K562 (cell line): ENCODE measurements around the gene ADAP2. TPM values are rescaled to one million over a fixed set of nuclear protein-coding genes. Genes with fewer than 3 reads are reported as not detected.

Experiments
- ATAC-seq: fragments of 200-7000 bp; cut with Tn5 transposase; 3 replicates; pipeline ENCODE4 v1.9.1; 2020; ENCODE audit warnings: moderate library complexity
- BruUV-seq: library from RNA; stranded (reverse); fragments of 400-500 nt; replicated peaks from 2 replicates; lab custom pipeline; 2021; lab: Mats Ljungman, UMichigan
- CTCF ChIA-PET: fragments of 300-600 bp; formaldehyde crosslinking; extraction: SDS; loops from one replicate; lab custom pipeline; 2021; ENCODE audit warnings: low intra/inter-chr PET ratio; lab: Yijun Ruan, JAX
- POLR2A ChIA-PET: fragments of 300-600, 350-650 bp; sonication (Branson Sonifier 250); formaldehyde crosslinking; extraction: SDS; loops from one replicate; lab custom pipeline; 2021; ENCODE audit warnings: antibody characterized with exemption, inconsistent platforms; lab: Yijun Ruan, JAX
- DNase-seq, 4 experiments: peaks; one replicate each; pipeline versions ENCODE4 v3.0.0 to v3.0.0-alpha.2; 2011 to 2018; ENCODE audit warnings: low spot score in 3 of 4, mixed read lengths in 3 of 4; ENCODE audit errors: extremely low read depth in 1 of 4
- FAIRE-seq: peaks from 2 replicates; lab custom pipeline; 2011; peaks lifted over from hg19 to GRCh38; lab: Jason Lieb, UNC
- H2AFZ ChIP-seq: 2 replicates; pipeline ENCODE4 v1.6.0; 2011; ENCODE audit warnings: low read depth, low read length, control low read depth, inconsistent platforms
- H3K27ac ChIP-seq: fragments of 200-600 bp; 3 replicates; pipeline ENCODE4 v1.8.0; 2011; ENCODE audit warnings: low read depth, mild to moderate bottlenecking, control low read depth, inconsistent platforms, low read length, moderate library complexity, mixed read lengths; ENCODE audit errors: extremely low read depth
- H3K27me3 ChIP-seq, 2 experiments: fragments of 300-600 bp in 1 of 2; 2 replicates in 1 of 2; 3 replicates in 1 of 2; pipeline versions ENCODE4 v1.6.0 to v1.8.0; 2011; ENCODE audit warnings: inconsistent platforms in 2 of 2, low read length in 2 of 2, mild to moderate bottlenecking in 1 of 2, mixed read lengths in 1 of 2, moderate library complexity in 1 of 2; ENCODE audit not compliant: control insufficient read depth in 2 of 2, insufficient read depth in 2 of 2
- H3K36me3 ChIP-seq: fragments of 300-600 bp; 3 replicates; pipeline ENCODE4 v1.8.0; 2011; ENCODE audit warnings: mild to moderate bottlenecking, low read length, inconsistent platforms; ENCODE audit not compliant: control insufficient read depth, insufficient read depth
- H3K4me1 ChIP-seq, 2 experiments: fragments of 200-600 bp in 1 of 2; replicated peaks in 1 of 2; 2 replicates in 1 of 2; 3 replicates in 1 of 2; pipeline versions ENCODE4 v1.5.1 to v1.8.0; 2011; ENCODE audit warnings: inconsistent platforms in 2 of 2, low read length in 2 of 2, mild to moderate bottlenecking in 1 of 2, mixed read lengths in 1 of 2, moderate library complexity in 1 of 2; ENCODE audit not compliant: control insufficient read depth in 2 of 2, insufficient read depth in 2 of 2
- H3K4me2 ChIP-seq: 2 replicates; pipeline ENCODE4 v1.6.1; 2011; ENCODE audit warnings: low read length, control low read depth, inconsistent platforms, mixed read lengths; ENCODE audit not compliant: insufficient read depth
- H3K4me3 ChIP-seq: fragments of 200-600 bp; sonication (generic), shearing (Covaris generic); 2 replicates; pipeline ENCODE4 v1.5.1; 2016; ENCODE audit warnings: control low read depth, inconsistent platforms
- H3K79me2 ChIP-seq: fragments of 200-600 bp; 3 replicates; pipeline ENCODE4 v1.8.0; 2011; ENCODE audit warnings: low read length, inconsistent platforms; ENCODE audit not compliant: control insufficient read depth, insufficient read depth
- H3K9ac ChIP-seq, 2 experiments: 2 replicates each; pipeline versions ENCODE4 v1.6.0 to v1.6.1; 2011; ENCODE audit warnings: low read depth in 2 of 2, low read length in 2 of 2, control low read depth in 1 of 2, inconsistent platforms in 1 of 2, mild to moderate bottlenecking in 1 of 2, mixed read lengths in 1 of 2; ENCODE audit not compliant: insufficient read depth in 1 of 2
- H3K9me1 ChIP-seq: one replicate; pipeline ENCODE4 v1.6.0; 2011; ENCODE audit warnings: inconsistent platforms, mild to moderate bottlenecking, low read length, moderate library complexity; ENCODE audit not compliant: control insufficient read depth, insufficient read depth
- H3K9me3 ChIP-seq: replicated peaks from 2 replicates; pipeline ENCODE4 v1.5.1; 2011; ENCODE audit warnings: low read depth, low read length, inconsistent platforms; ENCODE audit not compliant: control insufficient read depth, insufficient read depth
- H4K20me1 ChIP-seq: replicated peaks from 2 replicates; pipeline ENCODE4 v1.6.1; 2011; ENCODE audit warnings: low read length, inconsistent platforms, mixed read lengths; ENCODE audit not compliant: control insufficient read depth, insufficient read depth
- ATF1 ChIP-seq, 2 experiments: fragments of 450-650 bp in 1 of 2; IDR thresholded peaks; 2 replicates each; pipeline ENCODE4 v1.6.1; 2016; ENCODE audit warnings: missing compliant biosample characterization in 1 of 2, missing genetic modification characterization in 1 of 2
- CREM ChIP-seq: IDR thresholded peaks from 2 replicates; pipeline ENCODE4 v1.6.1; 2014; ENCODE audit warnings: antibody characterized with exemption, low read depth
- DNMT1 ChIP-seq: fragments of 450-650 bp; IDR thresholded peaks from 2 replicates; pipeline ENCODE4 v1.6.1; 2016; ENCODE audit warnings: antibody characterized with exemption, mild to moderate bottlenecking
- ILF3 ChIP-seq: fragments of 450-650 bp; IDR thresholded peaks from 2 replicates; pipeline ENCODE4 v1.6.1; 2018; ENCODE audit warnings: antibody characterized with exemption, mild to moderate bottlenecking, moderate library complexity, borderline replicate concordance
- PHTF2 ChIP-seq: fragments of 250-450 bp; sonication (Bioruptor Pico); IDR thresholded peaks from 2 replicates; pipeline ENCODE4 v1.5.0; 2021; ENCODE audit warnings: mild to moderate bottlenecking
- TAF15 ChIP-seq: fragments of 200-400 bp; formaldehyde crosslinking; IDR thresholded peaks from 2 replicates; pipeline ENCODE4 v1.6.1; 2017; ENCODE audit warnings: mild to moderate bottlenecking, low read depth, low read length, moderate library complexity
- TCF3 ChIP-seq: sonication (generic); formaldehyde crosslinking; IDR thresholded peaks from 2 replicates; pipeline ENCODE4 v1.4.0; 2020; ENCODE audit warnings: mild to moderate bottlenecking, missing genetic modification reagents
- ZKSCAN1 ChIP-seq: fragments of 150-350 bp; IDR thresholded peaks from 2 replicates; pipeline ENCODE4 v1.6.1; 2016; ENCODE audit warnings: low read depth, low read length
- WGBS: fragments of 100-300 bp; shearing (Covaris generic); methylation state at CpG from one replicate; pipeline ENCODE4 v1.1.6; 2016; ENCODE audit warnings: low coverage, mixed read lengths; ENCODE audit not compliant: insufficient coverage; ENCODE audit errors: missing lambda C conversion rate; 5-methylcytosine and 5-hydroxymethylcytosine counted together
- in situ Hi-C: fragments of 300-500 bp; cut with MboI; formaldehyde crosslinking; loops from 4 replicates; pipeline ENCODE4 v1.15.0; 2018; ENCODE audit warnings: inconsistent platforms, mixed read lengths
- intact Hi-C: fragments of 100-400 bp; cut with micrococcal nuclease; formaldehyde crosslinking; loops from 2 replicates; pipeline ENCODE4 v1.14.2; 2022
- polyA plus RNA-seq, 8 experiments: library from polyadenylated mRNA; depleted of rRNA in 4 of 8; stranded (reverse) in 5 of 8; unstranded in 3 of 8; fragments of >200 nt; fragmentation: Nextera tagmentation in 2 of 8; fragmentation: Illumina TruSeq in 1 of 8; extraction: Ambion mirVana in 2 of 8; extraction: Trizol in 1 of 8; gene quantifications; 2 replicates each; pipeline versions ENCODE4 v1.2.1 to v1.2.3, GENCODE V29; 2011 to 2014; ENCODE audit warnings: inconsistent platforms in 1 of 8, missing spikeins in 1 of 8
- total RNA-seq, 7 experiments: library from RNA; depleted of rRNA in 6 of 7; stranded (reverse); fragments of >200 nt in 6 of 7; fragmentation: Illumina TruSeq in 2 of 7; extraction: Trizol in 2 of 7; gene quantifications; 2 replicates each; pipeline versions ENCODE4 v1.2.1 to v1.2.3, GENCODE V29; 2011 to 2021; ENCODE audit warnings: low replicate concordance in 1 of 7
- TF ChIP-seq, protein P1 (sequence below): fragments of 250-450 bp; sonication (Bioruptor Pico); IDR thresholded peaks from 2 replicates; pipeline ENCODE4 v1.4.0; 2020; ENCODE audit warnings: mild to moderate bottlenecking
- TF ChIP-seq, protein P2 (sequence below): IDR thresholded peaks from 2 replicates; pipeline ENCODE4 v1.6.1; 2011; ENCODE audit warnings: borderline replicate concordance, low read depth, mild to moderate bottlenecking, moderate library complexity, low read length; ENCODE audit not compliant: insufficient read depth, poor library complexity, severe bottlenecking
- TF ChIP-seq, protein P3 (sequence below), 2 experiments: fragments of 450-650 bp; formaldehyde crosslinking in 1 of 2; IDR thresholded peaks; 2 replicates each; pipeline versions ENCODE4 v1.4.0 to v1.6.1; 2014 to 2020; ENCODE audit warnings: mild to moderate bottlenecking in 2 of 2, borderline replicate concordance in 1 of 2, low read depth in 1 of 2

The ADAP2 gene
- total and polyA plus RNA-seq, 9 of the 15 experiments (the other 6 are each of a cell fraction or from before 2014, with no cell fraction given) = 0.06 to 0.73 (median 0.23) TPM; not detected in 5

DNA sequence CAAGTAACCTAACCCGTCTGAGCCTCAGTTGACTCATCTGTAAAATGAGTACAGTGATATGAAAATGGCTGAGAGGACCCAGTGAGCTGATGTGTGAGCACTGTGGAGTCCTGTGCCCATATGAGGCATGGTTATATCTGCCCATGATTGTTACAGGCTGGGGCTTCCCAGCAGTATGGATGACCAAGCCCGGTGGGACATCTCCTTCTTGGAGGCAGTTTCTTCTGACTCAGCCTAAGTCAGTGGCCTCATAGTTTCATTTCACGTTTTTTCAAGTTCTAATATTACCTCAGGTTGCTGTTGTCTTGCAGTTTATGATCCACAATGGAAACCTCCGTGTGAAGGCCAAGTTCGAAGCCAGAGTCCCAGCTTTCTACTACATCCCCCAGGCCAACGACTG is 4.8 kb downstream of the ADAP2 start:
- intact Hi-C loops (no loop called here), in situ Hi-C loops (no loop called here)
- Histone ChIP-seq H3K4me2 (no peak overlapping the region), H3K4me3 (no peak overlapping the region), H3K27me3 (peaks cover 20 to 53% of the 10 kb centered on the region in 2 experiments; a peak in 4 of 5 replicates), H3K27ac (no peak overlapping the region), H2AFZ (no peak overlapping the region), H3K4me1 (peaks cover 0 to 13% of the 10 kb centered on the region in 2 experiments; a peak in 2 of 5 replicates), H3K9me3 (no peaks in the 10 kb centered on the region), H4K20me1 (no peaks in the 10 kb centered on the region), H3K9ac (no peak overlapping the region), H3K79me2 (no peaks in the 10 kb centered on the region), H3K36me3 (no peaks in the 10 kb centered on the region), H3K9me1 (no peaks in the 10 kb centered on the region)
- 3% methylated on average over 6 of the region's 6 CpGs for WGBS
- no peak for ATAC-seq
- no TSS peak for BruUV-seq
- FAIRE-seq = no peak
- CTCF ChIA-PET = no interaction called here
- POLR2A ChIA-PET = interaction anchor here (0.9 kb wide), 1 partner anchor 15 kb away, joined by 4 read pairs; no protein-coding TSS in a partner anchor
- no peak for DNase-seq
- no peak for TF ChIP-seq CREM
- TF ChIP-seq, protein P1, sequence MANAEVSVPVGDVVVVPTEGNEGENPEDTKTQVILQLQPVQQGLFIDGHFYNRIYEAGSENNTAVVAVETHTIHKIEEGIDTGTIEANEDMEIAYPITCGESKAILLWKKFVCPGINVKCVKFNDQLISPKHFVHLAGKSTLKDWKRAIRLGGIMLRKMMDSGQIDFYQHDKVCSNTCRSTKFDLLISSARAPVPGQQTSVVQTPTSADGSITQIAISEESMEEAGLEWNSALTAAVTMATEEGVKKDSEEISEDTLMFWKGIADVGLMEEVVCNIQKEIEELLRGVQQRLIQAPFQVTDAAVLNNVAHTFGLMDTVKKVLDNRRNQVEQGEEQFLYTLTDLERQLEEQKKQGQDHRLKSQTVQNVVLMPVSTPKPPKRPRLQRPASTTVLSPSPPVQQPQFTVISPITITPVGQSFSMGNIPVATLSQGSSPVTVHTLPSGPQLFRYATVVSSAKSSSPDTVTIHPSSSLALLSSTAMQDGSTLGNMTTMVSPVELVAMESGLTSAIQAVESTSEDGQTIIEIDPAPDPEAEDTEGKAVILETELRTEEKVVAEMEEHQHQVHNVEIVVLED (CRISPR knock-in tag) = no peak
- no peak for TF ChIP-seq TCF3 (CRISPR knock-in tag)
- TF ChIP-seq, protein P2, sequence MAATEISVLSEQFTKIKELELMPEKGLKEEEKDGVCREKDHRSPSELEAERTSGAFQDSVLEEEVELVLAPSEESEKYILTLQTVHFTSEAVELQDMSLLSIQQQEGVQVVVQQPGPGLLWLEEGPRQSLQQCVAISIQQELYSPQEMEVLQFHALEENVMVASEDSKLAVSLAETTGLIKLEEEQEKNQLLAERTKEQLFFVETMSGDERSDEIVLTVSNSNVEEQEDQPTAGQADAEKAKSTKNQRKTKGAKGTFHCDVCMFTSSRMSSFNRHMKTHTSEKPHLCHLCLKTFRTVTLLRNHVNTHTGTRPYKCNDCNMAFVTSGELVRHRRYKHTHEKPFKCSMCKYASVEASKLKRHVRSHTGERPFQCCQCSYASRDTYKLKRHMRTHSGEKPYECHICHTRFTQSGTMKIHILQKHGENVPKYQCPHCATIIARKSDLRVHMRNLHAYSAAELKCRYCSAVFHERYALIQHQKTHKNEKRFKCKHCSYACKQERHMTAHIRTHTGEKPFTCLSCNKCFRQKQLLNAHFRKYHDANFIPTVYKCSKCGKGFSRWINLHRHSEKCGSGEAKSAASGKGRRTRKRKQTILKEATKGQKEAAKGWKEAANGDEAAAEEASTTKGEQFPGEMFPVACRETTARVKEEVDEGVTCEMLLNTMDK = no peak
- TF ChIP-seq, protein P3, sequence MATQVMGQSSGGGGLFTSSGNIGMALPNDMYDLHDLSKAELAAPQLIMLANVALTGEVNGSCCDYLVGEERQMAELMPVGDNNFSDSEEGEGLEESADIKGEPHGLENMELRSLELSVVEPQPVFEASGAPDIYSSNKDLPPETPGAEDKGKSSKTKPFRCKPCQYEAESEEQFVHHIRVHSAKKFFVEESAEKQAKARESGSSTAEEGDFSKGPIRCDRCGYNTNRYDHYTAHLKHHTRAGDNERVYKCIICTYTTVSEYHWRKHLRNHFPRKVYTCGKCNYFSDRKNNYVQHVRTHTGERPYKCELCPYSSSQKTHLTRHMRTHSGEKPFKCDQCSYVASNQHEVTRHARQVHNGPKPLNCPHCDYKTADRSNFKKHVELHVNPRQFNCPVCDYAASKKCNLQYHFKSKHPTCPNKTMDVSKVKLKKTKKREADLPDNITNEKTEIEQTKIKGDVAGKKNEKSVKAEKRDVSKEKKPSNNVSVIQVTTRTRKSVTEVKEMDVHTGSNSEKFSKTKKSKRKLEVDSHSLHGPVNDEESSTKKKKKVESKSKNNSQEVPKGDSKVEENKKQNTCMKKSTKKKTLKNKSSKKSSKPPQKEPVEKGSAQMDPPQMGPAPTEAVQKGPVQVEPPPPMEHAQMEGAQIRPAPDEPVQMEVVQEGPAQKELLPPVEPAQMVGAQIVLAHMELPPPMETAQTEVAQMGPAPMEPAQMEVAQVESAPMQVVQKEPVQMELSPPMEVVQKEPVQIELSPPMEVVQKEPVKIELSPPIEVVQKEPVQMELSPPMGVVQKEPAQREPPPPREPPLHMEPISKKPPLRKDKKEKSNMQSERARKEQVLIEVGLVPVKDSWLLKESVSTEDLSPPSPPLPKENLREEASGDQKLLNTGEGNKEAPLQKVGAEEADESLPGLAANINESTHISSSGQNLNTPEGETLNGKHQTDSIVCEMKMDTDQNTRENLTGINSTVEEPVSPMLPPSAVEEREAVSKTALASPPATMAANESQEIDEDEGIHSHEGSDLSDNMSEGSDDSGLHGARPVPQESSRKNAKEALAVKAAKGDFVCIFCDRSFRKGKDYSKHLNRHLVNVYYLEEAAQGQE (IDR thresholded peaks at IDR 0.05; ENCODE audit: borderline replicate concordance) = no peak
- TF ChIP-seq, protein P3 (CRISPR knock-in tag; IDR thresholded peaks at IDR 0.05; ENCODE audit: low read depth) = no peak
- TF ChIP-seq ZKSCAN1 = no peak
- no peak for TF ChIP-seq ATF1 (CRISPR knock-in tag; IDR thresholded peaks at IDR 0.05)
- no peak for TF ChIP-seq ATF1 (tag; IDR thresholded peaks at IDR 0.05)
- TF ChIP-seq DNMT1 = no peak
- TF ChIP-seq TAF15 = no peak
- TF ChIP-seq ILF3 = no peak
- no peak for TF ChIP-seq PHTF2 (CRISPR knock-in tag)
